ENCODE measurements around the gene SLC22A4. TPM values are rescaled to one million over a fixed set of nuclear protein-coding genes. Genes with fewer than 3 reads are reported as not detected.

Gene SLC22A4
- total and polyA plus RNA-seq, 2 donors, result 0.66 to 3.0 TPM

DNA sequence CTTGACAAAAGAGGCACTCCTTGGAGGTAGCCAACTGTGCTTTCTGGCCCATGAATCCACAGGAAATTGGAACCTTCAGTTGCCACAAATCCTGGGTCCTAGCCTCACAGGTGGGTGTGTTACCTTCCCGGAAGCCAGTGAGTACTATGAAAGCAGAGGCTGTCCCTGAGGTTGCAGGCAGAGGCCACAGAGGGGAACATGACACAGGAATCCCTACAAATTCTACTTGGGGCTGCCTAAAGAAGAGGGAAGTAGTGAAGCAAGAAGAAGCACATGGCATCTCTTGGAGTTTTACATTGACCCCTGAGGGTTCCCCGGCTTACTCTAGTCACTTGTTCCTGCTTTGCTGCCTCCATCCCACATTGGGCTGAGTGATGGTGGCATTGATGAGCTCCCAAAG, 77.9 kb downstream of the SLC22A4 start:
- Histone ChIP-seq H3K27me3 (ENCODE audit: control insufficient read depth in 2 of 2, insufficient read depth in 1 of 2, low read length in 1 of 2) (peaks cover 0 to 40% of the 10 kb centered on the region in 2 donors), H3K27ac (ENCODE audit: low read depth in 1 of 2, low read length in 1 of 2) (no peak overlapping the region), H3K9me3 (ENCODE audit: control insufficient read depth in 2 of 2, insufficient read depth in 1 of 2, low read length in 1 of 2) (no peaks in the 10 kb centered on the region), H3K36me3 (ENCODE audit: control insufficient read depth in 2 of 2, insufficient read depth in 2 of 2, low read length in 1 of 2) (no peaks in the 10 kb centered on the region), H3K4me3 (ENCODE audit: low read length in 2 of 2) (no peak overlapping the region), H3K4me1 (ENCODE audit: control insufficient read depth in 2 of 2, insufficient read depth in 2 of 2, low read length in 2 of 2) (peaks cover 3 to 10% of the 10 kb centered on the region in 2 donors)
- DNase-seq (ENCODE audit: low read depth in 6 of 9, low spot score in 9 of 9), result no peak
- 89% methylated on average over 2 of the region's 2 CpGs for WGBS

DNA sequence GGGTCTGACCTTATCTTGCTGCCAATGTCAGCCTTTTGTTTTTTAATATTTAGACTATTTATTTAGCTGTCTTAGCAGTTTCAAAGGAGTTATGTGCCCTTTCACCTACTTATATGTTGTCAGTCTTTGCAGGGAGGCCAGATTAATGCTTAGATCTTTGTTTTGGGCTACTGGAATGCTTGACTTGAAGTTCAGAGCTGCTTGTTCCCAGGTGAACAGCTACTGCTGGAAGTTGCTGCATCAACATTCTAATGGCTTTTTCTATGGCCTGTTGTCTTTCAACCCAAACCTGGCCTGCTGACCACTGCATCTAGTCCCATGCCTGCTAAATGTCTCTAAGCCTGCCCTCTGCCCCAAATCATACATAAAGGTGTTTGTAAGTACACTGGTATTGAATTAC, 78.3 kb downstream of the SLC22A4 start:
- H3K27me3 ChIP-seq (ENCODE audit: control insufficient read depth in 2 of 2, insufficient read depth in 1 of 2, low read length in 1 of 2), result peaks cover 0 to 39% of the 10 kb centered on the region in 2 donors
- no peak overlapping the region for H3K4me3 ChIP-seq (ENCODE audit: low read length in 2 of 2)
- no peaks in the 10 kb centered on the region for H3K36me3 ChIP-seq (ENCODE audit: control insufficient read depth in 2 of 2, insufficient read depth in 2 of 2, low read length in 1 of 2)
- no peak overlapping the region for H3K27ac ChIP-seq (ENCODE audit: low read depth in 1 of 2, low read length in 1 of 2)
- no peaks in the 10 kb centered on the region for H3K9me3 ChIP-seq (ENCODE audit: control insufficient read depth in 2 of 2, insufficient read depth in 1 of 2, low read length in 1 of 2)
- no peak for DNase-seq (ENCODE audit: low read depth in 6 of 9, low spot score in 9 of 9)
- H3K4me1 ChIP-seq (ENCODE audit: control insufficient read depth in 2 of 2, insufficient read depth in 2 of 2, low read length in 2 of 2), result peaks cover 3 to 10% of the 10 kb centered on the region in 2 donors

DNA sequence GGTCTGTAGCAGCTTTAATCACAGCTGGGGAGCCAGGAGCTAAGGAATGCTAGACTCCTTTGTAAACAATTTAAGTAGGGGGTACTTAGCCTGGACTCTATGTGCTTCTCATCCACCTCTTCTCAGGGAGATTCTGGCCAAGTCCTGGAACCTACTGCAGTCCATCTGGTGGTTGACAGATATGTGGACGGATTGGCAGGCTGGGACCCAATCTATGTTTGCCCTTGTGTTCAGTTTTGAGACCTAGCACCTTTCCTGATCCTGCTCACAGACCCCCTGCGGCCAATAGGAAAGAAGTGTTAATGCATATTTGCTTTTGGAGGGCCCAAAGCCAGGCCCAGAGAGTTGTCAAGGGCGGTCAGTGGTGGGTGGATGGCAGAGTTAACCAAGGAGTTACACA, 81.8 kb downstream of the SLC22A4 start:
- Histone ChIP-seq H3K4me3 (ENCODE audit: low read length in 2 of 2) (no peak overlapping the region), H3K9me3 (ENCODE audit: control insufficient read depth in 2 of 2, insufficient read depth in 1 of 2, low read length in 1 of 2) (no peaks in the 10 kb centered on the region), H3K27me3 (ENCODE audit: control insufficient read depth in 2 of 2, insufficient read depth in 1 of 2, low read length in 1 of 2) (peaks cover 0 to 12% of the 10 kb centered on the region in 2 donors), H3K27ac (ENCODE audit: low read depth in 1 of 2, low read length in 1 of 2) (no peak overlapping the region), H3K36me3 (ENCODE audit: control insufficient read depth in 2 of 2, insufficient read depth in 2 of 2, low read length in 1 of 2) (peaks cover 0 to 3% of the 10 kb centered on the region in 2 donors), H3K4me1 (ENCODE audit: control insufficient read depth in 2 of 2, insufficient read depth in 2 of 2, low read length in 2 of 2) (peaks cover 0 to 1% of the 10 kb centered on the region in 2 donors)
- 98% methylated on average over 3 of the region's 3 CpGs for WGBS
- DNase-seq (ENCODE audit: low read depth in 6 of 9, low spot score in 9 of 9), result no peak

DNA sequence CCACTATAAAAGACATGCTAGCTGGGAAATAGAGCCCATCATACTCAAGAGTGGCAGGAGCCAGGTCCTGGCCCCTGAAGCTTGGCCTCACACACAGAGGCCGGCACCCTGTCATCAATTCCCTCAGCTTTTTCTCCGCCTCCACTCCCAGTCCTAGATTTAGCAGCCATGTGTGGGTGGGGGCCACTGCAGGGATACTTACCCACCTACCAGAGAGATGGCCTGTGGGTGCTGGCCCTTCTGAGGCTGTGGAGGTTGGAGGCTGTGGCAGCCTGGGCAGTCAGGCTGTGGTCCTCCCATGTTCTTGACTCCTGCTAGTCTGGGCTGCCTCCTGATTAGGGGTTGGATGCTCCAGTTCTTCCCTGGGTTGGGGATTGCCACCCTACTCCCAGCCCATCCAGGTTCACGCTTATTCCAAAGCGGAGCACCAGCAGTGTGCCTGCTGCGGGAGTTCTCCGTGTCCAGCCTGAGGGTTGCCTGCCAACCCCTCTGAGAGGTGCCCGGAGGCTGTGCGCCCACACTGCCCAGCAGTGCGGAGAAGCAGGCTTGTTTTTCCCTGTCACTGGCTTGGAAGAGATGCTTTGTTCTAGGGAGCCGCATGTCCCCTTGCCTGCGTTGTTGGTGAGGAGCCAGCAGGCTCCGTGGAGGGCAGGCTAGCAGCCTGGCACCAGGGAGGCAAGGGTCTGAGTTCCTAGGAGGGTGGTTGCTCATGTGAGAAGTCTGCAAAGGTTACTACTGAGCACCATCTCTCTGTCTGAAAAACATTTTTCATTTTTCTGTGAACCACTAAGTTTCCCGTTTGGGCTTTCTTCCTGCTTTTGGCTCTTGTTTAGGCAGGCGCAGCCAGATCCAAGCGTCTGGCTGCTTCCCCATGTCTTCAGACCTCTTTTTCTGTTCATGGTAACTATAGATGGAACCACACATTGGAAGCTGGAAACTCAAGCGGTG, 82.8 kb downstream of the SLC22A4 start:
- H3K9me3 ChIP-seq (ENCODE audit: control insufficient read depth in 2 of 2, insufficient read depth in 1 of 2, low read length in 1 of 2), result no peaks in the 10 kb centered on the region
- DNase-seq (ENCODE audit: low read depth in 6 of 9, low spot score in 9 of 9), result no peak
- 96% methylated on average over 16 of the region's 16 CpGs for WGBS
- no peak overlapping the region for H3K4me3 ChIP-seq (ENCODE audit: low read length in 2 of 2)
- no peak overlapping the region for H3K27ac ChIP-seq (ENCODE audit: low read depth in 1 of 2, low read length in 1 of 2)
- H3K36me3 ChIP-seq (ENCODE audit: control insufficient read depth in 2 of 2, insufficient read depth in 2 of 2, low read length in 1 of 2), result peaks cover 0 to 7% of the 10 kb centered on the region in 2 donors
- H3K4me1 ChIP-seq (ENCODE audit: control insufficient read depth in 2 of 2, insufficient read depth in 2 of 2, low read length in 2 of 2), result peaks cover 0 to 2% of the 10 kb centered on the region in 2 donors
- peaks cover 0 to 2% of the 10 kb centered on the region in 2 donors for H3K27me3 ChIP-seq (ENCODE audit: control insufficient read depth in 2 of 2, insufficient read depth in 1 of 2, low read length in 1 of 2)

DNA sequence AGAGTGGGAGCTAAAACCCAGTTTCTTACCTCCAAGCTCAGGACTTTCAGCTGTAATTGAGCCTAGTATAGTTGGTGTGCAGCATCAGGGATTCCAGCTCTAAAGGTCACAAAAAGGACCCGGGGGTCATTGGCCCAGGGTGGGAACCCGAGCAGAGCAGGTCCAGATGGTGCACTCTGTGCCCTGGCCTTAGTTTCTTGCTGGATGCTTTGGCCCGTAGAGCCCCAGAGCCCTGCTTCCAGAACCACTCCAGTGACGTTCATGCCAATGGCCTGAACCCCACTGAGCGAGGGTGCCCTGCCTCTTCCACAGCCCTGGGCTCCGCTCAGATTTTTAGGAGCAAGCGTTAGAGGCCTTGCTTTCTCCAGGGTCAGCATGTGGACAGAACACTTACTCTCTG, 83.5 kb downstream of the SLC22A4 start:
- 82% methylated on average over 7 of the region's 7 CpGs for WGBS

DNA sequence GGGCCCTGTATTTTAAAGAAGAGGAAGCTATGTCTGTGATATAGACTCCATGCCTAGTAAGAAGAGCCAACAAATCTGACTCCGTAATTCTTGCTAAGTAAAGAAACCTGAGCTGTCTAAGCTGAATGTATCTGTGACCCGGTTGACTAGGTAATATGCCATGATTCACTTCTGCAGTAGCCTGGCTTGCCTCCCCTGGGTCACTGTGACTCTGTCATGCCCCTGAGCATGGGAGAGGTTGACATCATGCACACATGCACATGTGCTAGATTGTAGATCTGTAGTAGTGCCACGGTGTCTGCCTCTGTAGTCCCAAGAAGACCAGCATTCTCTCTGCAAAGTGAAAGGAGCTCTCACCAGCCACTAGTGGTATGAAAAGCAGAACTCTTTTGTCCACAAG, 84.4 kb downstream of the SLC22A4 start:
- Histone ChIP-seq H3K27me3 (ENCODE audit: control insufficient read depth in 2 of 2, insufficient read depth in 1 of 2, low read length in 1 of 2) (no peaks in the 10 kb centered on the region), H3K4me3 (ENCODE audit: low read length in 2 of 2) (no peak overlapping the region), H3K36me3 (ENCODE audit: control insufficient read depth in 2 of 2, insufficient read depth in 2 of 2, low read length in 1 of 2) (peaks cover 0 to 7% of the 10 kb centered on the region in 2 donors), H3K9me3 (ENCODE audit: control insufficient read depth in 2 of 2, insufficient read depth in 1 of 2, low read length in 1 of 2) (no peaks in the 10 kb centered on the region), H3K4me1 (ENCODE audit: control insufficient read depth in 2 of 2, insufficient read depth in 2 of 2, low read length in 2 of 2) (peaks cover 0 to 2% of the 10 kb centered on the region in 2 donors), H3K27ac (ENCODE audit: low read depth in 1 of 2, low read length in 1 of 2) (no peak overlapping the region)
- WGBS, result 98% methylated on average over 3 of the region's 3 CpGs
- no peak for DNase-seq (ENCODE audit: low read depth in 6 of 9, low spot score in 9 of 9)

More for the DNA sequence above, 83.5 kb downstream of the SLC22A4 start:
- Histone ChIP-seq H3K27ac (ENCODE audit: low read depth in 1 of 2, low read length in 1 of 2) (peak overlapping the region in 1 of 2 donors; percentile 2), H3K9me3 (ENCODE audit: control insufficient read depth in 2 of 2, insufficient read depth in 1 of 2, low read length in 1 of 2) (no peaks in the 10 kb centered on the region), H3K4me3 (ENCODE audit: low read length in 2 of 2) (no peak overlapping the region), H3K36me3 (ENCODE audit: control insufficient read depth in 2 of 2, insufficient read depth in 2 of 2, low read length in 1 of 2) (peaks cover 0 to 7% of the 10 kb centered on the region in 2 donors), H3K27me3 (ENCODE audit: control insufficient read depth in 2 of 2, insufficient read depth in 1 of 2, low read length in 1 of 2) (no peaks in the 10 kb centered on the region), H3K4me1 (ENCODE audit: control insufficient read depth in 2 of 2, insufficient read depth in 2 of 2, low read length in 2 of 2) (peaks cover 0 to 2% of the 10 kb centered on the region in 2 donors)
- no peak for DNase-seq (ENCODE audit: low read depth in 6 of 9, low spot score in 9 of 9)

DNA sequence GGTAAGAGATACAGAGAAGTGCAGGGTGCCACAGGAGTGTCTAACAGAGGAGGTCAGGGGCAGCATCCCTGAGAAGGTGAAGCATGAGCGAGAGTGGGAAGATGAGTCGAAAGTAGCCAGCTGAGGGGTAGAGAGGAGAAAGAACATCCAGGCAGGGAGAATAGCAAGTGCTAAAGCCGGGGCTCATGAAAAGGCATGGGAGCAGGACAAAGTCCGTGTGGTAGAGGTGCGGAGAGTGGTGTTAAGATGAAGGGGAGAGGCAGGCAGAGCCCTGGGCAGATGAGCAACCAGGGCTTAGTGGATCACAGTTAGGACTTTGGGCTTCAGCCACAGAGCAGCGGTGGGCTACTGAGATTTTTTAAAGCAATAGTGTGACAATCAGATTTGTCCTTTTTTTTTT, 85.9 kb downstream of the SLC22A4 start:
- no peak overlapping the region for H3K27ac ChIP-seq (ENCODE audit: low read depth in 1 of 2, low read length in 1 of 2)
- over 99% methylated on average over 6 of the region's 6 CpGs for WGBS
- no peaks in the 10 kb centered on the region for H3K9me3 ChIP-seq (ENCODE audit: control insufficient read depth in 2 of 2, insufficient read depth in 1 of 2, low read length in 1 of 2)
- H3K4me3 ChIP-seq (ENCODE audit: low read length in 2 of 2), result no peak overlapping the region
- H3K36me3 ChIP-seq (ENCODE audit: control insufficient read depth in 2 of 2, insufficient read depth in 2 of 2, low read length in 1 of 2), result peaks cover 0 to 9% of the 10 kb centered on the region in 2 donors
- no peak for DNase-seq (ENCODE audit: low read depth in 6 of 9, low spot score in 9 of 9)
- H3K4me1 ChIP-seq (ENCODE audit: control insufficient read depth in 2 of 2, insufficient read depth in 2 of 2, low read length in 2 of 2), result peaks cover 0 to 2% of the 10 kb centered on the region in 2 donors
- no peaks in the 10 kb centered on the region for H3K27me3 ChIP-seq (ENCODE audit: control insufficient read depth in 2 of 2, insufficient read depth in 1 of 2, low read length in 1 of 2)

DNA sequence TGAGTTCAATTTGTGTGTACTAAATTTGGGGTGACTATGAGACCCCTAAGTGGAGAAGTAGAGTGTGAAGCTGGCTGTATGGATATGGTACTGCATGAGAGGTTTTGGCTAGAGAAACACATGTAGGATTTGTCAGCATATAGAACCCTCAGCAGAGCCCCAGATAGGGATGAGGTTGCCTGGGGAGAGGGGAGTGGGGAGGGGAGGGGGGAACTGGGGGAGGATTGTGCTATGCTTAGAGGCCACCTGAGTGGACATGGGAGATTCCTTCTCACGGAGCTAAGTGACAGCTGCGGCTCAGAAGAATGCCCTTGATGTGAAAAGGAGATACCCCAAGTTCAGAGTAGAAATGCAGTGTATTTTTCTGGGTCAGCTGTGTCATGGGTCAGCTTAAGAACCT, 86.5 kb downstream of the SLC22A4 start:
- WGBS, result 93% methylated on average over 2 of the region's 2 CpGs
- Histone ChIP-seq H3K4me3 (ENCODE audit: low read length in 2 of 2) (no peak overlapping the region), H3K4me1 (ENCODE audit: control insufficient read depth in 2 of 2, insufficient read depth in 2 of 2, low read length in 2 of 2) (peaks cover 2 to 5% of the 10 kb centered on the region in 2 donors), H3K36me3 (ENCODE audit: control insufficient read depth in 2 of 2, insufficient read depth in 2 of 2, low read length in 1 of 2) (peaks cover 0 to 9% of the 10 kb centered on the region in 2 donors), H3K27ac (ENCODE audit: low read depth in 1 of 2, low read length in 1 of 2) (no peak overlapping the region), H3K27me3 (ENCODE audit: control insufficient read depth in 2 of 2, insufficient read depth in 1 of 2, low read length in 1 of 2) (no peaks in the 10 kb centered on the region), H3K9me3 (ENCODE audit: control insufficient read depth in 2 of 2, insufficient read depth in 1 of 2, low read length in 1 of 2) (no peaks in the 10 kb centered on the region)
- no peak for DNase-seq (ENCODE audit: low read depth in 6 of 9, low spot score in 9 of 9)

DNA sequence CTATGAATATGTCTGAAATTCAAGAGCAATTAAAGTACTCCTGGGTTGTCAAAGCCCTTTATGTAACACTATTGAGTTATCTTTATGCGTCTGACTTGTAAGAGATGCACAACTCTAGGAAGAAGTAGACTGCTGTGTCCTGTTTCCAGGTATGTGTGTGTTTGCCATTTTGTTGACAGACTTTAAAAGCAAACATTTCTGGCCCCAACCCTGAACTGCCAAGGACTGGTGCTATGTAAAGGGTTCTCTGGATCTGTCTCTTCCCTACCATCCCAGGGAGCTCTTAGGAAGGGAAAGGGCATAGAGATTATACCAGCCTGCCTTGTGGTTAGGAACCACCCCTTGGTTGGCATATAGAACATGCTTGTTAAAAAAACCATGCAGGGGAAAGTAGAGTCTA, 87.4 kb downstream of the SLC22A4 start:
- 97% methylated on average over 1 of the region's 1 CpG for WGBS
- DNase-seq (ENCODE audit: low read depth in 6 of 9, low spot score in 9 of 9), result no peak
- peaks cover 2 to 12% of the 10 kb centered on the region in 2 donors for H3K4me1 ChIP-seq (ENCODE audit: control insufficient read depth in 2 of 2, insufficient read depth in 2 of 2, low read length in 2 of 2)
- no peaks in the 10 kb centered on the region for H3K9me3 ChIP-seq (ENCODE audit: control insufficient read depth in 2 of 2, insufficient read depth in 1 of 2, low read length in 1 of 2)
- H3K27ac ChIP-seq (ENCODE audit: low read depth in 1 of 2, low read length in 1 of 2), result no peak overlapping the region
- no peak overlapping the region for H3K4me3 ChIP-seq (ENCODE audit: low read length in 2 of 2)
- H3K36me3 ChIP-seq (ENCODE audit: control insufficient read depth in 2 of 2, insufficient read depth in 2 of 2, low read length in 1 of 2), result peaks cover 0 to 9% of the 10 kb centered on the region in 2 donors
- H3K27me3 ChIP-seq (ENCODE audit: control insufficient read depth in 2 of 2, insufficient read depth in 1 of 2, low read length in 1 of 2), result no peaks in the 10 kb centered on the region

All from thymus (tissue), 11 donors.